HAP-1 (cell line): Measurements from ENCODE around the gene CDH2.

Source experiments
- DNase-seq, 2 experiments: peaks; one replicate each; pipeline ENCODE4 v3.0.0-alpha.2; 2016 to 2020; ENCODE audit warnings: low spot score in 2 of 2
- H3K27me3 ChIP-seq: fragments of 250-450 bp; sonication (Bioruptor Pico); 2 replicates; pipeline ENCODE4 v1.5.1; 2020; ENCODE audit warnings: low read depth, mild to moderate bottlenecking, moderate library complexity
- H3K36me3 ChIP-seq: fragments of 250-450 bp; sonication (Bioruptor Pico); replicated peaks from 2 replicates; pipeline ENCODE4 v1.5.1; 2020; ENCODE audit warnings: mild to moderate bottlenecking
- H3K4me1 ChIP-seq: fragments of 250-450 bp; sonication (Bioruptor Pico); 2 replicates; pipeline ENCODE4 v1.5.1; 2020; ENCODE audit warnings: mild to moderate bottlenecking
- H3K4me3 ChIP-seq: fragments of 250-450 bp; sonication (Bioruptor Pico); 2 replicates; pipeline ENCODE4 v1.5.1; 2020; ENCODE audit warnings: mild to moderate bottlenecking, moderate library complexity
- H3K9me3 ChIP-seq: fragments of 250-450 bp; sonication (Bioruptor Pico); 2 replicates; pipeline ENCODE4 v1.5.1; 2020; ENCODE audit warnings: mild to moderate bottlenecking, moderate library complexity
- in situ Hi-C: fragments of 300-500 bp; cut with MboI; formaldehyde crosslinking; loops from 3 replicates; pipeline ENCODE4 v1.14.3; 2020; ENCODE audit warnings: low sequenced_read_pairs, inconsistent platforms, mixed read lengths

CDH2 gene

DNA sequence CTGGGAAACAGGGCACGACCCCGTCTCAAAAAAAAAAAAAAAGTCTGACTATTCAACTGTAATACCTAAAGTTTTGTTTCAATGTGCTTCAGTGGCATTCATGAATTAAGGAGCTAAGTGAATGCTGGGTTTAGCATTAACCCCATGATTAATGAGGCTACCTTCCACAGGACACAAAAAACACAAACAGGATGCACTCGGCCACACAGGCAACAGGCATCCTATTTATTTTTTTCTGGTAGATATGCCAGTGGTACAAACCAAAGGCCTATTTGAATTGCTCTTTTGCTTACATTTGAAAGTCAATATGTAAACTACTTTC lies 48.3 kb downstream of the CDH2 start:
- Histone ChIP-seq H3K27me3 (no peaks in the 10 kb centered on the region), H3K4me3 (no peak overlapping the region), H3K9me3 (no peaks in the 10 kb centered on the region), H3K36me3 (no peaks in the 10 kb centered on the region), H3K4me1 (peaks cover 25% of the 10 kb centered on the region)
- no peak for DNase-seq
- in situ Hi-C loops = no loop called here

DNA sequence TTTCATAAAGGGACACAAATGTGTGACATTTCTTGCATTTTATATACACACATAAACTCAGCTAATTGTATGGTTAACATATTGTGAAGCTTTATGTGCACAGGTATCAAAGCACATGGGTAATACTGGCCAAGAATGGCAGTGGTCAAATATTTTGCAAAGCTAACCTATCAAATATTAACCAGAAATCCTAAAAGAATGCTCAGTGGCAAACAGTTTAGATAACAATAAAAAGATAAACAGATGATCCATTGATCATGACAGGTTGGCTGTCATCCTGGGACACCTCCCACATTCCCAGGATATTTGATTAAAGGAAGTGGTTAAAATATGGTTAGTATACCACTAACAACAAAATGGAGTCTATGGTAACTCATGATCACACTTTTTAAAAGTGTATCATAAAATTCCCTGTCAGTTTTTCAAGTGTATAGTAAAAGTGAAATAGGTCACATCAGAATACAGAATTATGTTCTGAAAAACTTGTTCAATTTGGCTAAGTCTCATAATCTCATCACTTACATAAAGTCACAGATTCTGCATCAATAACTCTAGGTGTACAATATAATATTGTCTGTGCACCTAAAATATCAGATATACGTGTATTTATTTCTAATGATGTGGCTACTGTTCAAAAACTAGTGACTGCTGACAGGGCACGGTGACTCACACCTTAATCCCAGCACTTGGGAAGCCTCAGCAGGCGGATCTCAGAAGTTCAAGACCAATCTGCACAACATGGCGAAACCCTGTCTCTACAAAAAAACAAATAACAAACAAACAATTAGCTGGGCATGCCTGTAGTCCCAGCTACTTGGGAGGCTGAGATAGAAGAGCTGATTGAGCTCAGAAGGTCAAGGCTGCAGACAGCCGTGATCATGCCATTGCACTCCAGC lies 48.9 kb downstream of the CDH2 start:
- no peaks in the 10 kb centered on the region for H3K36me3 ChIP-seq
- no peak overlapping the region for H3K4me3 ChIP-seq
- DNase-seq = no peak
- peaks cover 30% of the 10 kb centered on the region for H3K4me1 ChIP-seq
- no peaks in the 10 kb centered on the region for H3K27me3 ChIP-seq
- in situ Hi-C loops = no loop called here
- no peaks in the 10 kb centered on the region for H3K9me3 ChIP-seq

DNA sequence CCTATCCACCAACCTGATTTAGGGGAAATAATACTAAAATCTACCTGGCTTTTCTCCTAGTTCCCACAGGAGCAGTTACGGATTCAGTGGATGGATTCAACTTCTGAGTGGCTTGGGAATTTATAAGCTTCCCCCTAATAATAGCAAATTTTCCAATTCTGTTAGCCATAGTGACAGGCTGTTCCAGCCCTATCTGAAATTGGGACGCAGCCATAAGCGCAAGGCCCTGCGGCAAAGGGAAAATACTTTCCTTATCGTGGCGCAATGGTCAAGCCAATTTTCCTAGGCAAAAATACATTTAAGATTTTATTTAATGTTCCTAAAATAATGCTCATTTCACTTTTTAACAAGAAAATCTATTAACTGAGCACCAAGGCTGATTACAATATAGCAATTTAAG lies 49.7 kb downstream of the CDH2 start:
- Histone ChIP-seq H3K9me3 (no peaks in the 10 kb centered on the region), H3K27me3 (no peaks in the 10 kb centered on the region), H3K4me3 (no peak overlapping the region), H3K4me1 (peaks cover 30% of the 10 kb centered on the region), H3K36me3 (no peaks in the 10 kb centered on the region)
- no peak for DNase-seq
- in situ Hi-C loops = no loop called here

DNA sequence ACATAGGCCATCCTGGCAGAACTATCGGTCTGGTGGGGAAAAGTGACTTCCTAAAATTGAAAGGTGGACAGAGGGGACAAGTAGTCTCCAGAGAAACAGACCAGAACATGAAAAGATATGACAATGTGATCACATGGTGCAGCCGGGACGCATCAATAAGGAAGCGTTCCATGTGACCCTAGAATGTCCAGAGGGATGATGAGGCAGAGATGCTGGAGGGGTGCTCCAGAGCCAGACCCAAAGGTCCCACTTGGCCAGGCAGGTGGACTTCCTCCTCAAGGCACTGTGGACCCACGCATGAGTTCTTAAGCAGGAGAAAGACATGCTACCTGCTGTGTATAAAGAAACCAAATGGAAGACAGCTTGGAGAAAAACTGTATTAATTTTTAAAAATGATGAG lies 50.2 kb downstream of the CDH2 start:
- H3K4me1 ChIP-seq = peaks cover 30% of the 10 kb centered on the region
- no peak overlapping the region for H3K4me3 ChIP-seq
- no peaks in the 10 kb centered on the region for H3K9me3 ChIP-seq
- H3K36me3 ChIP-seq = no peaks in the 10 kb centered on the region
- H3K27me3 ChIP-seq = no peaks in the 10 kb centered on the region
- in situ Hi-C loops = no loop called here
- no peak for DNase-seq

DNA sequence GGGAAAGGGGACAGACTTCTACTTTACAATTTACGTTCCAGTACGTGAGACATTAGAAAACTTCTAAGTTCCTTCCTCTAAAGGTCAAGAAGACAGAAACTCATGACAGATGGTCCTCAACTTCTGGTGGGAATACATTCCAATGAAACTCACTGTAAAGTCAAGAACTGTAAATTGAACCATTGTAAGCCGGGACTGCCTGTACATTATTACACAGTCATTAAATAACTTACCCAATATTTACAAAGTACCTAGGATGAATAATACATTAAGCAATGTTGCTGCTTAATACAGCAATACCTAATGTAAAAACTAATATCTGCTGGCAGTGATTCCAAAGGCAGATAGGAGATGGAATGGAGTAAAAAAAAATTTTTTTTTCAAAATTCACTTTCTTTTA lies 51.9 kb downstream of the CDH2 start:
- no peak for DNase-seq
- in situ Hi-C loops = no loop called here
- H3K9me3 ChIP-seq = no peaks in the 10 kb centered on the region
- H3K4me1 ChIP-seq = peaks cover 30% of the 10 kb centered on the region
- H3K36me3 ChIP-seq = peaks cover 3% of the 10 kb centered on the region; the same call in 1 of the 2 replicates
- no peak overlapping the region for H3K4me3 ChIP-seq
- H3K27me3 ChIP-seq = no peaks in the 10 kb centered on the region

DNA sequence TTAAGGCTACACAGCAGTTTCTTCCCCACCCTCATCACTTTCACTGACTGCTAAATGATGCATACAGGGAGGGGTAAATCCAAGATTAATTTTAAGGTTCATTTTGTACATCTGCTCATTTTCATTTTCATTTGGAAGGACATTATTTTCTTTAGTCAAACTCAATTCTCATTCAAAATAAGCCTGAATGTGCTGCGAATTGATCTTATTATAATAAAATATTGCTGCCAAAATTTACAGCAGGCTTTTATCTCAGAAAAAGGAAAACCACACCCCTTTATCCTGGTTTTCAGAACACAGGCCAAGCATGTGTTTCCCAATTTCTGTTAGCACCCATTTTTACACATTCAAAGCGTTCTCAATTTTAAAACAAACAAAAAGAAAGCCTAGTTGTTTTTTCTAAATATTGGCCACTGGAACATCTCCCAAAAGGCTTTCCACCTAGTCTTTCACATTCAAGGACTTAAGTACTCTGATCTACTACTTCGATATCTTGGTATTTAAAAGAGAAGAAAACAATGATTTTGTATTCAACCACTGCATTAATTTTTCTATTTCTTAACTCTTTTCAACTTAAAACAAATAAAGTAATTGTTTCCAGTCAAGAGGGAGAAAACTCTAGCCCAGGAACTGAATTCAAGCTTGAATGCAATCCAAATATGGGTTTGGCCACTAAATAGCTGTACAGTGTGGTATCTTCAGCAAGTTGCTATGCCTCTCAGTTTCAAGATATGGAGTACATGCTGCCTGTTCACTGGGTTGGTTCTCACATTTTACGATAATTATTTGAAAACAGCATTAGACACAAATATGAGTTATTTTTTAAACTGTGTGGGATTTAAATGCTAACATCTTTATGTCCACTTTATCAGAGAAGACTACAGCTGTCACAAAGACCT lies 52.5 kb downstream of the CDH2 start:
- Histone ChIP-seq H3K36me3 (peaks cover 3% of the 10 kb centered on the region; the same call in 1 of the 2 replicates), H3K9me3 (no peaks in the 10 kb centered on the region), H3K4me1 (peaks cover 30% of the 10 kb centered on the region), H3K27me3 (no peaks in the 10 kb centered on the region), H3K4me3 (no peak overlapping the region)
- DNase-seq = peak in 1 of 2 experiments; percentile 18
- in situ Hi-C loops = no loop called here

DNA sequence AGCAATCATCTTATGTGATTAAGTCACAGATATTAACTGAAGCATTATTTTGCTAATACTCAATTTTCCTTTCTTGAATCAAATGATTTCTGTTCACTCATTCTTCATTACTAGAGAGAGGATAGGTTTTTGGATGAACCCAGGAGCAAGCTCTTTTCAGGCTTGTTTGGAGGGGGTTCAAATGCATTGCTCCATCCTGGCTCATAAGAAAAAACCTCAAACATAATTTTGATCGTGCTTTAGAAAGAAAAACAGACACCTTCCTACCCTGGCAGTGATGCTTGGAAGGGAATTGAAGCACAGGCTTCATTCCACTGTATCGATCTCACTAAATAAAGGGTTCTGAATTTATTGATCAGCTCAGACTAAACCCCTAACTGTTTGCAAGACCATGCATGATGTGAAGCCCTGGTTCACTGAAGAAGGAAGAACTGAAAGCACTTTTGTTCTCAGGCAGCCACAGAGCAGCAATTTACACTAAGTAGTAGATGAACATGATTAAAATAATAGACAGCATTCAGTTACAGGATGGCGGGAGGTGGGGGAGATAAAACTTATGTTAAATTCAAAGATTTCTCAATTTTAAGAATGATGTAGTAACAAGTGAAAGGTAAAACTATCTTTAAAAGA lies 53.4 kb downstream of the CDH2 start:
- in situ Hi-C loops = no loop called here
- DNase-seq = peak in 1 of 2 experiments; percentile 8
- H3K36me3 ChIP-seq = peaks cover 3% of the 10 kb centered on the region; the same call in 1 of the 2 replicates
- H3K9me3 ChIP-seq = no peaks in the 10 kb centered on the region
- peaks cover 31% of the 10 kb centered on the region for H3K4me1 ChIP-seq
- no peaks in the 10 kb centered on the region for H3K27me3 ChIP-seq
- no peak overlapping the region for H3K4me3 ChIP-seq

DNA sequence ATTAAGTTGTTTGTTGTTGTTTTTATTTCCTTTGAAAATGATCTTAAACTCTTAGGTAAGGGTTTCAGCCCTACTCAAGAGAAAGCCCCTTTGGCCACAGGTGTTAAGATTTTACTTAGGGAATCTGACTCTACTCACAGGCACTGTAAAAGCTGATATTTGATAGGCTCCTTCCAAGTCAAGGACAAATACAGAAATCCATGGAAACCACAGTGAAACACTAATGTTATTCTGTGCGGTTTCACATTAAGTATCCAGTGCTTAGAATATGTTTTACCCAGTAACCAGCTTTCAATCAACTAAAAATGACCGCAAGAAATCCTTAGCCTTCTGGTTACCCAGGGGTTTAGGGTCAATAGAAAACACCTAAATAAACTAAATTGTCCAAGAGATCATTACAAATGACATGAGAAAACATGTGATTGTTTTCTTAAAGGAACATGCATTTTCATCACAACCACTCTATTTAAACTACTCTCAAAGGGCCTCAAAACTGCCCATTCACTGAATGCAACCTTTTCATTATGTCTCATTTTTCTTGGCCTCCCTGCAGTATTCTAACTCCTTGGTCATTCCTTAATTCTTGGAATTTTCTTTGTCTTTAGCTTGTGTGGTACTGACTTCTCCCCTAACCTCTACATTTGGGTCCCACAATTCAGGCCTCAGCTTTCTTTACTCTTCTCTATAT lies 56.0 kb downstream of the CDH2 start:
- no peaks in the 10 kb centered on the region for H3K9me3 ChIP-seq
- no peaks in the 10 kb centered on the region for H3K27me3 ChIP-seq
- H3K36me3 ChIP-seq = peaks cover 3% of the 10 kb centered on the region; the same call in 1 of the 2 replicates
- no peak for DNase-seq
- in situ Hi-C loops = no loop called here
- H3K4me3 ChIP-seq = no peak overlapping the region
- peaks cover 32% of the 10 kb centered on the region for H3K4me1 ChIP-seq

DNA sequence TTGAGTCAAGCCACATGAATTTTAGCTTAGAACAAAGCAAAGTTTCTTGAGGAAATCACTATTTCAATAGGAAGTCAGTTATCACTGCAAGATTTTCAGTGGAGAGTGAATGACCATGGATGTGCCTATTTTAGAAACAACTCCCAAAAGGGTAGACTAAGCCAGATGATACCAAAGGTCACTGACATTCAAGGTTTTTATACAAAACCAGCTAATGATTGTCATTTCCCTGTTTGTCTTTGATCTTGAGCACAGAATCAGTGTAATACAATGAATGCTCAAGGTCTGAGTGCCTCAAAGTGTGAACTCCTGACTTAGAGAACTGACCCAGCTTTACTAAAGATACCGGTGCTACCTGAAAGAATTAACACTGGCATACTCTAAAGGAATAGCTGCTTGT lies 60.5 kb downstream of the CDH2 start:
- Histone ChIP-seq H3K36me3 (peaks cover 3% of the 10 kb centered on the region; the same call in 1 of the 2 replicates), H3K27me3 (no peaks in the 10 kb centered on the region), H3K9me3 (no peaks in the 10 kb centered on the region), H3K4me3 (no peak overlapping the region), H3K4me1 (peaks cover 31% of the 10 kb centered on the region)
- DNase-seq = no peak
- in situ Hi-C loops = no loop called here

DNA sequence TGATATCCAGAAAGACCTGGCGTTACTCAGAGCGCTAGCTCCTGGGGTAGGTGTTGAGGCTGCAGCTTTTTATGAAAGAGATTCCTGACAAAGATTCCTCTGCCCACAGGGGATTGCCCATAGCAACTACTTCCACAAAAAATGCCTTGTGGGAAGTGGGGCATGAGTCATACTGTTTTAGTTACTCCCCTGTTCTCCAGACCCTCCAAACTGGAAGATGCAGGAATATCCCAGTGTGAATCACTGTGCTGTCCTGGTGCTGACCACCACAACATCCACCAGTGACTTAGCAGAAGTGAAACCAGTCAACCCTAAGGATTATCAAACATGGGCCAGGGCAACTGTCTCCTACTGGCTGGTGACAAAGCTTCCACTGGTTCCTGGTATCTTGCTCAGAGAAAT lies 61.8 kb downstream of the CDH2 start:
- DNase-seq = no peak
- H3K27me3 ChIP-seq = no peaks in the 10 kb centered on the region
- H3K36me3 ChIP-seq = no peaks in the 10 kb centered on the region
- H3K4me1 ChIP-seq = peaks cover 43% of the 10 kb centered on the region
- in situ Hi-C loops = no loop called here
- H3K4me3 ChIP-seq = no peak overlapping the region
- H3K9me3 ChIP-seq = no peaks in the 10 kb centered on the region

DNA sequence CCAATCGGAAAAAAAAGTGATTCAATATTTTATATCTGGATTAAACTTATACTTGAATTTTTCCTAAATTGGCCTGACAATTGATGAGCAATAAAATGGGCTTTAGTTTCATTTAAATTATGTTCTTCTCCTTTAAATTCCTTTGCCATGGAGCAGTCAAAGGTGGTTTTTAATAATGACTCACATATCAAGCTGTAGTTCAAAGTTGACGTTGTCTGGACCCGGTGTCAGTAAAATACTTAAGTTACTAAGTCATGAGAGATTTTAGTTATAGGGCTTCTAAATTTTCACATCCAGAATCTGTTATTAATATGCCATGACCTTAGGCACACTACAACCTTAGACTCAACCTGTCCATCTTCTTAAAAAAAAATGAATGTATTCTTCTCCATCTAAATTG lies 62.5 kb downstream of the CDH2 start:
- no peak for DNase-seq
- H3K27me3 ChIP-seq = no peaks in the 10 kb centered on the region
- H3K36me3 ChIP-seq = no peaks in the 10 kb centered on the region
- H3K4me1 ChIP-seq = peaks cover 49% of the 10 kb centered on the region
- H3K4me3 ChIP-seq = no peak overlapping the region
- in situ Hi-C loops = no loop called here
- no peaks in the 10 kb centered on the region for H3K9me3 ChIP-seq

DNA sequence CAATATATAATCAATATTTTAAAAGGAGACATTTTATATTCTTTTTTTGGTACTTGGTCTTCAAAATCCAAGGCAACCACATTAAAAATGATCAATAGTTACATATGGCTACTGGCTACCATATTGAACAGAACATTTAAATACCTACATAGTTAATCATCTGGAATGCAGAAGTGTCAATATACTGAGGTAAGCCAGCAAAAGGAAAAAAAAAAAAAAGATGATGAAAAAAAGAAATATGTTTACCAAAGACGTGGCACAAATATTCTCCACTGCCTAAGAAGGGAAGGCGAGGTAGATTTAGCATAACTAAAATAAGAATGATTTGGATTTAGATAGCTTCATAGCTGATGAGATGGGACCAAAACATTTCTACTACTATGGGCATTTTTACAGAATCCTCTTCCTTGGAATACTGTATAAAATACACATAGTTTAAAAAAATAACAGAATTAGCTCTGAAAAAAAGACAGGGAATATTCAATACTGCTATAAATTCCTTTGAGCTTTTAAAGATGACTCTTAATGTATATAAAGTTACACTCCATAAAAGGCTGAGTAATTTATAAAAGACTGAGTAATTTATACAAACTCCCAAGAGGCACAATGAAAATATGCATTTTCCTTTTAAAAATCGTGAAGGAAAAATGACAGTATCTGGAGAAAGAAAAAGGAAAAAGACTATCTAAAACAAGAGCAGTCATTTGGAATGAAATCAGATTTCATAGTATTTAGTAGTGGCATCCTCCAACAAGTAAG lies 63.5 kb downstream of the CDH2 start:
- H3K9me3 ChIP-seq = no peaks in the 10 kb centered on the region
- H3K36me3 ChIP-seq = no peaks in the 10 kb centered on the region
- H3K4me3 ChIP-seq = no peak overlapping the region
- peaks cover 53% of the 10 kb centered on the region for H3K4me1 ChIP-seq
- no peaks in the 10 kb centered on the region for H3K27me3 ChIP-seq
- DNase-seq = no peak
- in situ Hi-C loops = no loop called here

DNA sequence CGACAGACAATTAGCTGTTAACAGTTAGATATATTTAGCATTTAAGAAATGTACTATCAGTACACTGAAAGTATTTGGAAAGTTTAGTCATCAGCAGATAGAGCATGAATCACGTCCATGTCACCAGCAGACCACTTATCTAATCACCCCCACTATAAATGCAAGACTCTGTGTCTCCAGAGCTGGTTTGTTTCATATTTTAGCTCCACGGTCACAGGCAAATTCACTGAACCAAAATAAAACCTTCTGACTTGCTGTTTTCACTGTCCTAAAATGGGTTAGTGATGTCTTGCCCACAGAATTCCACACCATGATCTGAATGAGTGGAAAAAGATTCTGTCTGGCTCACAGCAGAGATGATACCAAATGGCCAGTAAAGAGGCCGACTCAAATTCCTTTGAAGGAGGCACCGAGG lies 64.9 kb downstream of the CDH2 start:
- no peak for DNase-seq
- H3K4me3 ChIP-seq = no peak overlapping the region
- no peaks in the 10 kb centered on the region for H3K9me3 ChIP-seq
- no peaks in the 10 kb centered on the region for H3K27me3 ChIP-seq
- in situ Hi-C loops = no loop called here
- H3K4me1 ChIP-seq = peaks cover 59% of the 10 kb centered on the region
- no peaks in the 10 kb centered on the region for H3K36me3 ChIP-seq
